Right lobe of liver (tissue), 4 donors: Measurements from ENCODE around the gene EVA1C.

Source experiments
- CTCF ChIP-seq, 4 donors: fragments of 200-600 bp in 3 of 4; fragments of 450-650 bp in 1 of 4; IDR thresholded peaks; one replicate each; pipeline versions ENCODE4 v1.5.1 to v1.8.0; 2016 to 2022; ENCODE audit warnings: antibody characterized with exemption in 4 of 4, mild to moderate bottlenecking in 2 of 4
- POLR2A ChIP-seq: fragments of 450-650 bp; IDR thresholded peaks from one replicate; pipeline ENCODE4 v1.6.1; 2017; ENCODE audit warnings: antibody characterized with exemption, mild to moderate bottlenecking
- donor health status: DM: no; HTN: no; CAD: no.
- donor health status: DM: no; HTN: no; CAD: no.
- donor health status: DM: no; HTN: yes; CAD: no.

DNA sequence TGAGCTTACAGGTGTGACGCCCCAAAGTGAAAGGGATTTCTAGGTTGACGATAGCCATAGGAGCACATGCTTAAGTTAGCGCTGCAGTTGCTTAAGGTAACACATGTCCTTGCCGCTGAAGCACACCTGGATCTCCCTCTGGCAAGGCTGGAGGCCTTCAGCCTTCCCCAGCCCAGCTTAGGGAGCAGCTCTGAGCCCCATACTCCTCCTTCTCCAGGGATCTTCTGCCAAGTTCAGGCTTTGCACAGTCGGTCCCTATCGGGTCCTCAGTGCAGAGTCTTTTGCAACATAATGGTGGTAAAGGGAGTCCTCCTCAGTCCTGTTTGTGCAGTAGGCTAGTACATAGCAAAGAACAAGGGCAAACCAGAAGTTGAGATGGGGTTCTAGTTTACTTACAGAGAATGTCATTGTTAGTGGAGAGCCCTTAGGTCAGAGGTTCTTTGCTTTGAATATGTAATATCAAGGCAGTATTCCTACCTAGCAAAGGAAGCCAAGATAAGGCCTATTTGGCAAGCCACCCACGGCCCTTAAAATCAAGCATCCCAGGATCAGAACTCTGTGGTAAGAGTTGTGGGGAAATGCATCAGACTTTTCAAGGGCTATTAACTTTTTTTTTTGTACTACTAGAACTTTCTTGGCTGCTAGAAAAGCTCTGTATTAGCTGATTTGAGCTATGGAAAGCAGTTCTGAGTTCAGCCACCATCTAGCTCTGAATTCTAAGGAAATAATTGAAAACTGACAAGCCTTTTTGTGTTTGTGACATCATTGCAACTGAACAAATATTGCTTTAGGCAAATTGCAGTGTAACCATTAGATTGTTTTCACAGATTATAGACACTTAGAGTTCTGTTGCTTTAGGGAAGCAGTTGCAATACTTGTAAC is 1.4 kb downstream of the EVA1C start:
- TF ChIP-seq CTCF (IDR thresholded peaks at IDR 0.05) (no peak), POLR2A (no peak)
